Activated CD4-positive, alpha-beta T cell treated with anti-CD3 and anti-CD28 coated beads for 36 hours (primary cell): ENCODE results near the gene TMEM272. TPM values are rescaled to one million over a fixed set of nuclear protein-coding genes. Genes with fewer than 3 reads are reported as not detected.

Source experiments
- ATAC-seq: fragments of 200-7000 bp; cut with Tn5 transposase; one replicate; pipeline ENCODE4 v1.10.0; 2021; ENCODE audit warnings: mild to moderate bottlenecking, moderate library complexity
- CTCF ChIA-PET: fragments of 350-600 bp; sonication (Branson Sonifier 250); formaldehyde crosslinking; loops from one replicate; lab custom pipeline; 2021; ENCODE audit warnings: antibody characterized with exemption; lab: Charles Lee
- POLR2A ChIA-PET: fragments of 350-600 bp; sonication (Branson Sonifier 250); formaldehyde crosslinking; loops from one replicate; lab custom pipeline; 2021; ENCODE audit warnings: antibody characterized with exemption, inconsistent platforms; lab: Charles Lee
- DNase-seq: peaks from one replicate; pipeline ENCODE4 v3.0.0-alpha.2; 2020
- H3K27ac Mint-ChIP-seq: one replicate; pipeline ENCODE4 v1.8.0; 2021; ENCODE audit warnings: mixed read lengths
- H3K27me3 Mint-ChIP-seq: one replicate; pipeline ENCODE4 v1.8.0; 2021; ENCODE audit warnings: mixed read lengths
- H3K36me3 Mint-ChIP-seq: one replicate; pipeline ENCODE4 v1.8.0; 2021; ENCODE audit warnings: low read depth, mixed read lengths
- H3K4me1 Mint-ChIP-seq: one replicate; pipeline ENCODE4 v1.8.0; 2021; ENCODE audit warnings: mixed read lengths
- H3K4me3 Mint-ChIP-seq: one replicate; pipeline ENCODE4 v1.8.0; 2021; ENCODE audit warnings: mild to moderate bottlenecking, moderate library complexity, mixed read lengths
- H3K9me3 Mint-ChIP-seq: one replicate; pipeline ENCODE4 v1.8.0; 2021; ENCODE audit warnings: low read depth, mixed read lengths
- intact Hi-C, 2 experiments: fragments of 100-400 bp; cut with DNase I in 1 of 2; cut with micrococcal nuclease in 1 of 2; formaldehyde crosslinking; loops; one replicate each; pipeline versions ENCODE4 v1.14.2 to v1.15.1; 2022 to 2024; cut with DNase I, micrococcal nuclease
- total RNA-seq, 2 experiments: library from RNA; stranded (reverse); gene quantifications; one replicate each; pipeline ENCODE4 v1.2.3, GENCODE V29; 2021

Gene TMEM272
- total RNA-seq, 2 experiments from 2014 or later: 0.18 to 0.33 TPM

- DNase-seq: no peak
- no peak for ATAC-seq
- Mint-ChIP-seq H3K4me3 (no peak overlapping the region), H3K9me3 (no peaks in the 10 kb centered on the region), H3K36me3 (peaks cover 3% of the 10 kb centered on the region), H3K27ac (peak overlapping the region; percentile 49), H3K27me3 (no peaks in the 10 kb centered on the region), H3K4me1 (peaks cover 45% of the 10 kb centered on the region)
- intact Hi-C loops: loop anchor here in 1 of 2 experiments (10.0 kb wide), 2 partner anchors 119 to 309 kb away; partner anchors contain the start of gene INTS6
- POLR2A ChIA-PET: interaction anchor here (0.7 to 1.2 kb wide), 4 partner anchors 21 to 310 kb away, joined by 3 to 15 read pairs (median 5); partner anchors contain the start of gene INTS6
- CTCF ChIA-PET: interaction anchor here (0.9 to 2.8 kb wide), 5 partner anchors 29 to 329 kb away, joined by 3 to 12 read pairs (median 5); no protein-coding TSS in a partner anchor
Measured at GRCh38 chr13:51763486-51763885, 81.5 kb downstream of the TMEM272 start.

Other genes starting within 250 kb of the TMEM272 start
- 1 to 10 TPM; 4.9 to 5.3 TPM for gene DHRS12, start 41.0 kb downstream of the TMEM272 start, total RNA-seq
- gene CCDC70, start 16.8 kb upstream of the TMEM272 start, total RNA-seq: not detected
- 1 to 10 TPM; 1.1 to 1.4 TPM for gene ATP7B, start 166.3 kb upstream of the TMEM272 start, total RNA-seq
- gene ALG11, start 167.2 kb upstream of the TMEM272 start, total RNA-seq: 10 to 100 TPM; 14.1 to 18.1 TPM
- gene UTP14C, start 179.5 kb upstream of the TMEM272 start, total RNA-seq: 1 to 10 TPM; 6.1 to 7.6 TPM